ENCODE results near the gene PTPRT. TPM values are rescaled to one million over a fixed set of nuclear protein-coding genes. Genes with fewer than 3 reads are reported as not detected.

Gene PTPRT
- polyA plus RNA-seq, 1 of the 3 experiments (the other 2 are of a cell fraction): not detected

DNA sequence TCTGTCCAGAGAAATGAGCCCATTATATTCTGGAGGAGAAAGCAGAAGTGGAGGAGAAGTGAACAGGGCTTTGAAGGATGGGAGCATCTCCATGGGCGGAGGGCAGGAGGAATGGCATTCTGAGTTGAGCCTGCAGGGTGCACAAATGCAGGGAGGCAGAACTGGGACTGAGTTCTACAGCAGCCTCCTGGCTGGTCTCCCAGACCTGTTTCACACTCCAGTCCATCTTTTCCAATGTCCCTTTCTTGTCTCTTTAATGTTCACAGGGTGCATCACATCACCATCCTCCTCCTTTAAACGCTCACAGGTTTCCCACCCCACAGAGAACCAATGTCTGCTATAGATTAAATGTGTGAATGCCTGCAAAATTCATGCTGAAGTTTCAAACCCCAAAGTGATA lies 302.9 kb downstream of the PTPRT start:
- POLR2A ChIA-PET: no interaction called here
- WGBS (ENCODE audit: low lambda C conversion rate): 19% methylated on average over 2 of the region's 2 CpGs

DNA sequence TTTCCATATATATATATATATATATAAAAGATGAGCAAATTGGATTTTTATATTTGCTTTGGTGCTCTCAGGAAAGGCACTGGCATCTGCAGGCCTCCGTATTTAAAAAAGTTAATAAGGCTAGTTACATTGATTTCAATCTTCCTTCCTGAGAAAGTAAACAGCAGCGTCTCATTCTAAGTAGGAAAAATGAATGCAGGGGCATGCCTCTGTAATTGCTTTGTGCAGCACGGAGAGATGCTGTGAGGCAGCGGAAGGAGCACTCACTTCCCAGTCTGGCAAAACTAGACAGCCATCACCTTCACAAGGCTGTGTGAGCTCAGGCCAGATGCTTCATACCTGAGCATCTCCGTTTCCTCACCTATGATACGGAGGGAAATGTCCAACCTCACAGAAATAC lies 303.7 kb downstream of the PTPRT start:
- Histone ChIP-seq H3F3A (replicated peaks; ENCODE audit: insufficient read depth) (no peaks in the 10 kb centered on the region), H3K27ac (ENCODE audit: low read depth in 2 of 2, low read length in 1 of 2) (no peak overlapping the region), H3K9ac (no peak overlapping the region), H3K4me1 (ENCODE audit: control insufficient read depth in 1 of 2, insufficient read depth in 2 of 2, low read depth in 1 of 2, low read length in 1 of 2) (no peaks in the 10 kb centered on the region), H2AFZ (ENCODE audit: low read depth) (no peak overlapping the region), H3K79me2 (ENCODE audit: insufficient read depth) (no peaks in the 10 kb centered on the region), H3K9me2 (no peaks in the 10 kb centered on the region), H3K9me3 (no peaks in the 10 kb centered on the region), H3K36me3 (replicated peaks in 1 of 2; ENCODE audit: control insufficient read depth in 1 of 2, insufficient read depth in 2 of 2, low read length in 1 of 2) (no peaks in the 10 kb centered on the region), H3K27me3 (ENCODE audit: insufficient read depth) (no peaks in the 10 kb centered on the region), H3K4me3 (ENCODE audit: low read depth in 2 of 2, low read length in 1 of 2) (no peak overlapping the region), H3K4me2 (no peak overlapping the region), H4K20me1 (ENCODE audit: insufficient read depth) (no peaks in the 10 kb centered on the region)
- POLR2A ChIA-PET: no interaction called here
- CTCF ChIA-PET: no interaction called here
- DNase-seq: no peak
- 15% methylated on average over 6 of the region's 6 CpGs for WGBS (ENCODE audit: low lambda C conversion rate)
- no peak for TF ChIP-seq TAF1 (IDR thresholded peaks at IDR 0.05; ENCODE audit: borderline replicate concordance, low read depth, low read length)
- TF ChIP-seq, protein P1, sequence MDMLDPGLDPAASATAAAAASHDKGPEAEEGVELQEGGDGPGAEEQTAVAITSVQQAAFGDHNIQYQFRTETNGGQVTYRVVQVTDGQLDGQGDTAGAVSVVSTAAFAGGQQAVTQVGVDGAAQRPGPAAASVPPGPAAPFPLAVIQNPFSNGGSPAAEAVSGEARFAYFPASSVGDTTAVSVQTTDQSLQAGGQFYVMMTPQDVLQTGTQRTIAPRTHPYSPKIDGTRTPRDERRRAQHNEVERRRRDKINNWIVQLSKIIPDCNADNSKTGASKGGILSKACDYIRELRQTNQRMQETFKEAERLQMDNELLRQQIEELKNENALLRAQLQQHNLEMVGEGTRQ (IDR thresholded peaks at IDR 0.05; ENCODE audit: borderline replicate concordance, low read depth, low read length): no peak
- no peak for TF ChIP-seq JUND (IDR thresholded peaks at IDR 0.05)
- no peak for TF ChIP-seq NRF1 (IDR thresholded peaks at IDR 0.05; ENCODE audit: low read depth, low read length)
- TF ChIP-seq, protein P2, sequence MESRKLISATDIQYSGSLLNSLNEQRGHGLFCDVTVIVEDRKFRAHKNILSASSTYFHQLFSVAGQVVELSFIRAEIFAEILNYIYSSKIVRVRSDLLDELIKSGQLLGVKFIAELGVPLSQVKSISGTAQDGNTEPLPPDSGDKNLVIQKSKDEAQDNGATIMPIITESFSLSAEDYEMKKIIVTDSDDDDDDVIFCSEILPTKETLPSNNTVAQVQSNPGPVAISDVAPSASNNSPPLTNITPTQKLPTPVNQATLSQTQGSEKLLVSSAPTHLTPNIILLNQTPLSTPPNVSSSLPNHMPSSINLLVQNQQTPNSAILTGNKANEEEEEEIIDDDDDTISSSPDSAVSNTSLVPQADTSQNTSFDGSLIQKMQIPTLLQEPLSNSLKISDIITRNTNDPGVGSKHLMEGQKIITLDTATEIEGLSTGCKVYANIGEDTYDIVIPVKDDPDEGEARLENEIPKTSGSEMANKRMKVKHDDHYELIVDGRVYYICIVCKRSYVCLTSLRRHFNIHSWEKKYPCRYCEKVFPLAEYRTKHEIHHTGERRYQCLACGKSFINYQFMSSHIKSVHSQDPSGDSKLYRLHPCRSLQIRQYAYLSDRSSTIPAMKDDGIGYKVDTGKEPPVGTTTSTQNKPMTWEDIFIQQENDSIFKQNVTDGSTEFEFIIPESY (IDR thresholded peaks at IDR 0.05; ENCODE audit: borderline replicate concordance, low read depth): no peak
- TF ChIP-seq, protein P3, sequence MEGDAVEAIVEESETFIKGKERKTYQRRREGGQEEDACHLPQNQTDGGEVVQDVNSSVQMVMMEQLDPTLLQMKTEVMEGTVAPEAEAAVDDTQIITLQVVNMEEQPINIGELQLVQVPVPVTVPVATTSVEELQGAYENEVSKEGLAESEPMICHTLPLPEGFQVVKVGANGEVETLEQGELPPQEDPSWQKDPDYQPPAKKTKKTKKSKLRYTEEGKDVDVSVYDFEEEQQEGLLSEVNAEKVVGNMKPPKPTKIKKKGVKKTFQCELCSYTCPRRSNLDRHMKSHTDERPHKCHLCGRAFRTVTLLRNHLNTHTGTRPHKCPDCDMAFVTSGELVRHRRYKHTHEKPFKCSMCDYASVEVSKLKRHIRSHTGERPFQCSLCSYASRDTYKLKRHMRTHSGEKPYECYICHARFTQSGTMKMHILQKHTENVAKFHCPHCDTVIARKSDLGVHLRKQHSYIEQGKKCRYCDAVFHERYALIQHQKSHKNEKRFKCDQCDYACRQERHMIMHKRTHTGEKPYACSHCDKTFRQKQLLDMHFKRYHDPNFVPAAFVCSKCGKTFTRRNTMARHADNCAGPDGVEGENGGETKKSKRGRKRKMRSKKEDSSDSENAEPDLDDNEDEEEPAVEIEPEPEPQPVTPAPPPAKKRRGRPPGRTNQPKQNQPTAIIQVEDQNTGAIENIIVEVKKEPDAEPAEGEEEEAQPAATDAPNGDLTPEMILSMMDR (IDR thresholded peaks at IDR 0.05): no peak
- TF ChIP-seq CHD2 (IDR thresholded peaks at IDR 0.05; ENCODE audit: low read length, partially characterized antibody): no peak
- TF ChIP-seq, protein P4, sequence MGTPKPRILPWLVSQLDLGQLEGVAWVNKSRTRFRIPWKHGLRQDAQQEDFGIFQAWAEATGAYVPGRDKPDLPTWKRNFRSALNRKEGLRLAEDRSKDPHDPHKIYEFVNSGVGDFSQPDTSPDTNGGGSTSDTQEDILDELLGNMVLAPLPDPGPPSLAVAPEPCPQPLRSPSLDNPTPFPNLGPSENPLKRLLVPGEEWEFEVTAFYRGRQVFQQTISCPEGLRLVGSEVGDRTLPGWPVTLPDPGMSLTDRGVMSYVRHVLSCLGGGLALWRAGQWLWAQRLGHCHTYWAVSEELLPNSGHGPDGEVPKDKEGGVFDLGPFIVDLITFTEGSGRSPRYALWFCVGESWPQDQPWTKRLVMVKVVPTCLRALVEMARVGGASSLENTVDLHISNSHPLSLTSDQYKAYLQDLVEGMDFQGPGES (IDR thresholded peaks at IDR 0.05; ENCODE audit: low read depth, low read length): no peak
- TF ChIP-seq RAD21 (IDR thresholded peaks at IDR 0.05; ENCODE audit: low read length): no peak
- TF ChIP-seq, protein P5, sequence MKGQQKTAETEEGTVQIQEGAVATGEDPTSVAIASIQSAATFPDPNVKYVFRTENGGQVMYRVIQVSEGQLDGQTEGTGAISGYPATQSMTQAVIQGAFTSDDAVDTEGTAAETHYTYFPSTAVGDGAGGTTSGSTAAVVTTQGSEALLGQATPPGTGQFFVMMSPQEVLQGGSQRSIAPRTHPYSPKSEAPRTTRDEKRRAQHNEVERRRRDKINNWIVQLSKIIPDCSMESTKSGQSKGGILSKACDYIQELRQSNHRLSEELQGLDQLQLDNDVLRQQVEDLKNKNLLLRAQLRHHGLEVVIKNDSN (IDR thresholded peaks at IDR 0.05; ENCODE audit: borderline replicate concordance, low read depth): no peak
- no peak for TF ChIP-seq YY1 (IDR thresholded peaks at IDR 0.05; ENCODE audit: low read depth)
- no peak for TF ChIP-seq POLR2AphosphoS5 (IDR thresholded peaks at IDR 0.05; ENCODE audit: low read depth, low read length)
- TF ChIP-seq FOSL2 (IDR thresholded peaks at IDR 0.05; ENCODE audit: borderline replicate concordance, low read depth): no peak
- TF ChIP-seq MXI1 (IDR thresholded peaks at IDR 0.05; ENCODE audit: low read depth, low read length): no peak
- no peak for TF ChIP-seq NFIC (IDR thresholded peaks at IDR 0.05; ENCODE audit: borderline replicate concordance)
- no peak for TF ChIP-seq EZH2phosphoT487 (IDR thresholded peaks at IDR 0.05; ENCODE audit: borderline replicate concordance, low read depth)
- no peak for TF ChIP-seq TCF12 (IDR thresholded peaks at IDR 0.05)

More for the DNA sequence above, 302.9 kb downstream of the PTPRT start:
- no peaks in the 10 kb centered on the region for H4K20me1 ChIP-seq (ENCODE audit: insufficient read depth)
- H3K9me2 ChIP-seq: no peaks in the 10 kb centered on the region
- H3K27me3 ChIP-seq (ENCODE audit: insufficient read depth): no peaks in the 10 kb centered on the region
- H3K79me2 ChIP-seq (ENCODE audit: insufficient read depth): no peaks in the 10 kb centered on the region
- CTCF ChIA-PET: no interaction called here
- no peak overlapping the region for H3K27ac ChIP-seq (ENCODE audit: low read depth in 2 of 2, low read length in 1 of 2)
- no peaks in the 10 kb centered on the region for H3K4me1 ChIP-seq (ENCODE audit: control insufficient read depth in 1 of 2, insufficient read depth in 2 of 2, low read depth in 1 of 2, low read length in 1 of 2)
- no peak for TF ChIP-seq TEAD4 (IDR thresholded peaks at IDR 0.05; ENCODE audit: borderline replicate concordance, insufficient read depth)
- TF ChIP-seq RCOR1 (IDR thresholded peaks at IDR 0.05; ENCODE audit: low read length): no peak
- TF ChIP-seq, protein P3 (IDR thresholded peaks at IDR 0.05): no peak
- no peaks in the 10 kb centered on the region for H3K36me3 ChIP-seq (replicated peaks in 1 of 2; ENCODE audit: control insufficient read depth in 1 of 2, insufficient read depth in 2 of 2, low read length in 1 of 2)
- no peak for DNase-seq
- H3K4me2 ChIP-seq: no peak overlapping the region
- no peak overlapping the region for H2AFZ ChIP-seq (ENCODE audit: low read depth)
- H3F3A ChIP-seq (replicated peaks; ENCODE audit: insufficient read depth): no peaks in the 10 kb centered on the region
- no peaks in the 10 kb centered on the region for H3K9me3 ChIP-seq
- H3K4me3 ChIP-seq (ENCODE audit: low read depth in 2 of 2, low read length in 1 of 2): no peak overlapping the region
- no peak overlapping the region for H3K9ac ChIP-seq

Data from SK-N-SH (cell line).